ENCODE data around the gene ZNF148. TPM values are rescaled to one million over a fixed set of nuclear protein-coding genes. Genes with fewer than 3 reads are reported as not detected.

Gene ZNF148
- total and polyA plus RNA-seq, 2 donors, result 7.6 to 34.2 TPM

DNA sequence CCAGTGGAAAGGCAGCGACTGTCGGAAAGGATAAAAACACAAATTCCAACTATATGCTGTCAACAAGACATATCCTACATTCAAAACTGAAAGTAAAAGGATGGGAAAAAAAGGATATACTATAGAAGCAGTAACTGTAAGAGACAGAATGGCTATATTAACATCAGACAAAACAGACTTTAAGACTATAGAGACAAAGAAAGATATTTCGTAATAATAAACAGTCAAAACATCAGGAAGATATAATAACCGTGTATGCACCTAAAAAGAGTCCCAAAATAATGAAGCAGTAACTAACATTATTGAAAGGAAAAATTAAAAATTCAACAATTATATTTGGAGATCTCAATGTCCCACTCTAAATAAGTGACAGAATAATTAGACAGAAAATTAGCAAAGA is 48.2 kb downstream of the ZNF148 start:
- no peaks in the 10 kb centered on the region for H3K4me1 ChIP-seq (ENCODE audit: control insufficient read depth in 2 of 2, insufficient read depth in 2 of 2, low read length in 2 of 2)
- H3K36me3 ChIP-seq (ENCODE audit: control insufficient read depth in 2 of 2, insufficient read depth in 2 of 2, low read length in 1 of 2), result peaks cover 5 to 10% of the 10 kb centered on the region in 2 donors
- 73% methylated on average over 4 of the region's 4 CpGs for WGBS
- H3K27ac ChIP-seq (ENCODE audit: low read depth in 1 of 2, low read length in 1 of 2), result no peak overlapping the region
- no peaks in the 10 kb centered on the region for H3K27me3 ChIP-seq (ENCODE audit: control insufficient read depth in 2 of 2, insufficient read depth in 1 of 2, low read length in 1 of 2)
- DNase-seq (ENCODE audit: low read depth in 6 of 9, low spot score in 9 of 9), result no peak
- no peaks in the 10 kb centered on the region for H3K9me3 ChIP-seq (ENCODE audit: control insufficient read depth in 2 of 2, insufficient read depth in 1 of 2, low read length in 1 of 2)
- no peak overlapping the region for H3K4me3 ChIP-seq (ENCODE audit: low read length in 2 of 2)

DNA sequence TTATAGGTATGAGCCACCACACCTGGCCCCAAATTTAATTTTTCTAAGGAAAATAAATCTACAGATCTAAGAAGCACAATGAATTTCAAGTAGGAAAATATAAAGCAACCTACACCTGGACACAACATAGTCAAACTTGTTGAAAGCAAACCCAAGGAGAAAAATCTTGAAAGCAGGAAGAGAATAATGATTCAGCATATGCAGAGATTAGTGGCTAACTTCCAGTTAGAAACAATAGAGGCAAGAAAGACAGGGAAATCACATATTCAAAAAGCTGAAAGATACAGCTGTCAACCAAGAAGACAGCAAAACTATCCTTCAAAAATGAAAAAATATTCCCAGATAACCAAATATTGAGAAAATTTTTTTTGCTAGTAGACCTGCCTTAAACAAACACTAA is 49.4 kb downstream of the ZNF148 start:
- Histone ChIP-seq H3K4me1 (ENCODE audit: control insufficient read depth in 2 of 2, insufficient read depth in 2 of 2, low read length in 2 of 2) (no peaks in the 10 kb centered on the region), H3K4me3 (ENCODE audit: low read length in 2 of 2) (no peak overlapping the region), H3K9me3 (ENCODE audit: control insufficient read depth in 2 of 2, insufficient read depth in 1 of 2, low read length in 1 of 2) (no peaks in the 10 kb centered on the region), H3K27me3 (ENCODE audit: control insufficient read depth in 2 of 2, insufficient read depth in 1 of 2, low read length in 1 of 2) (no peaks in the 10 kb centered on the region), H3K27ac (ENCODE audit: low read depth in 1 of 2, low read length in 1 of 2) (no peak overlapping the region), H3K36me3 (ENCODE audit: control insufficient read depth in 2 of 2, insufficient read depth in 2 of 2, low read length in 1 of 2) (peaks cover 6 to 10% of the 10 kb centered on the region in 2 donors)
- no peak for DNase-seq (ENCODE audit: low read depth in 6 of 9, low spot score in 9 of 9)

DNA sequence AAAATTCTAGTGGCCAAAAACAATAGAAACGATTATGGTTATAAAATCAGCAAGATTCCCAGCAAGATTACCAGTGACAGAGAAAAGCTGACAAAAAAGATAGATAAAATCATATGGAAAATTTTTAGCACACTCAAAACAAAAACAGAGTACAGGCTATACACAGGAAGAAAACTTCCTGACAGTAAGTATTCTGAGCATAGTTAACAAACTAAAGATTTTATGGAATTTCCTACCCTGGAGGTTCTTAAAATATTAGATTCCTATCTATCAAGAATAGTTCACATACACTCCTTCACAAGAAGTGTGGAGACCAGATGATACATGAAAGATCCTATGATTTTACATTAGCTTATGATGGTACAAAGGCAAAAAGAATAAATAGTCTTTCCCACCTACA is 50.8 kb downstream of the ZNF148 start:
- Histone ChIP-seq H3K27ac (ENCODE audit: low read depth in 1 of 2, low read length in 1 of 2) (no peak overlapping the region), H3K36me3 (ENCODE audit: control insufficient read depth in 2 of 2, insufficient read depth in 2 of 2, low read length in 1 of 2) (peaks cover 6 to 10% of the 10 kb centered on the region in 2 donors), H3K4me1 (ENCODE audit: control insufficient read depth in 2 of 2, insufficient read depth in 2 of 2, low read length in 2 of 2) (no peaks in the 10 kb centered on the region), H3K27me3 (ENCODE audit: control insufficient read depth in 2 of 2, insufficient read depth in 1 of 2, low read length in 1 of 2) (no peaks in the 10 kb centered on the region), H3K9me3 (ENCODE audit: control insufficient read depth in 2 of 2, insufficient read depth in 1 of 2, low read length in 1 of 2) (no peaks in the 10 kb centered on the region), H3K4me3 (ENCODE audit: low read length in 2 of 2) (no peak overlapping the region)
- 95% methylated on average over 1 of the region's 1 CpG for WGBS
- no peak for DNase-seq (ENCODE audit: low read depth in 6 of 9, low spot score in 9 of 9)

DNA sequence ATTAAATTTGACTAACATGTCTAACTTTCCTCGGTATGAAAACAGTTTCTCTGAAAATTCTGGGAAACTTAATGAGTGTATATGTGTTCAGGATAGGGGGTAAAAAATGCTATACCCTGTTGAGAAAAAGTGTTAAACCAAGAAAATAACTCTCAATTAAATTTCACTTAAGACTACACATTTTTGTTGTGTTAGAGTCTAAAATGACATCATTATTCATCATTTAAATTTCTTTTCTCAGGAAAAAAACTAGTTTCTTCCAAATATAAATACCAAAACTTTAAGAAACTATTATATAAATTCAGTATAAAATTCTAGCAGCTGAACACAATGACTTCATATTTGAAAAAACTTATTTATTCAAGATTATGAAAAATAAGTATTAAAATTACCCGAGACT is 52.2 kb downstream of the ZNF148 start:
- H3K36me3 ChIP-seq (ENCODE audit: control insufficient read depth in 2 of 2, insufficient read depth in 2 of 2, low read length in 1 of 2), result peaks cover 9 to 10% of the 10 kb centered on the region in 2 donors
- no peaks in the 10 kb centered on the region for H3K27me3 ChIP-seq (ENCODE audit: control insufficient read depth in 2 of 2, insufficient read depth in 1 of 2, low read length in 1 of 2)
- no peaks in the 10 kb centered on the region for H3K9me3 ChIP-seq (ENCODE audit: control insufficient read depth in 2 of 2, insufficient read depth in 1 of 2, low read length in 1 of 2)
- no peak overlapping the region for H3K4me3 ChIP-seq (ENCODE audit: low read length in 2 of 2)
- WGBS, result 98% methylated on average over 2 of the region's 2 CpGs
- H3K27ac ChIP-seq (ENCODE audit: low read depth in 1 of 2, low read length in 1 of 2), result no peak overlapping the region
- H3K4me1 ChIP-seq (ENCODE audit: control insufficient read depth in 2 of 2, insufficient read depth in 2 of 2, low read length in 2 of 2), result no peaks in the 10 kb centered on the region
- no peak for DNase-seq (ENCODE audit: low read depth in 6 of 9, low spot score in 9 of 9)

DNA sequence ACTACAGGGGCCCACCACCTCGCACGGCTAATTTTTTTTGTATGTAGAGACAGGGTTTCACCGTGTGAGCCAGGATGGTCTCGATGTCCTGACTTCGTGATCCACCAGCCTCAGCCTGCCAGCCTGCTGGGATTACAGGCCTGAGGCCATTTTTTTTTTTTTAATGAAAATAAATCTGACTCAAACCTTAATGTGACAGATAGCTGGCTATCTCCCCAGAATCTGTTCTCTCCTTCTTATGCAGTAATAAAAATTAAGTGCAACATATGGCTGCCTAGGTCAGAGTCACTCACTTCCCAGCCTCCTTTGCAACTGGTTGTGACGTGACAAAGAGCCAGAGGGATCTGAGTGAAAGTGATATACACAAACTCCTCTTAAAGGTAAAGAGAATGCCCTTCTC is 53.0 kb downstream of the ZNF148 start:
- Histone ChIP-seq H3K4me3 (ENCODE audit: low read length in 2 of 2) (no peak overlapping the region), H3K9me3 (ENCODE audit: control insufficient read depth in 2 of 2, insufficient read depth in 1 of 2, low read length in 1 of 2) (no peaks in the 10 kb centered on the region), H3K27me3 (ENCODE audit: control insufficient read depth in 2 of 2, insufficient read depth in 1 of 2, low read length in 1 of 2) (no peaks in the 10 kb centered on the region), H3K4me1 (ENCODE audit: control insufficient read depth in 2 of 2, insufficient read depth in 2 of 2, low read length in 2 of 2) (no peaks in the 10 kb centered on the region), H3K27ac (ENCODE audit: low read depth in 1 of 2, low read length in 1 of 2) (no peak overlapping the region), H3K36me3 (ENCODE audit: control insufficient read depth in 2 of 2, insufficient read depth in 2 of 2, low read length in 1 of 2) (peaks cover 9 to 10% of the 10 kb centered on the region in 2 donors)
- DNase-seq (ENCODE audit: low read depth in 6 of 9, low spot score in 9 of 9), result no peak
- WGBS, result 95% methylated on average over 6 of the region's 6 CpGs

DNA sequence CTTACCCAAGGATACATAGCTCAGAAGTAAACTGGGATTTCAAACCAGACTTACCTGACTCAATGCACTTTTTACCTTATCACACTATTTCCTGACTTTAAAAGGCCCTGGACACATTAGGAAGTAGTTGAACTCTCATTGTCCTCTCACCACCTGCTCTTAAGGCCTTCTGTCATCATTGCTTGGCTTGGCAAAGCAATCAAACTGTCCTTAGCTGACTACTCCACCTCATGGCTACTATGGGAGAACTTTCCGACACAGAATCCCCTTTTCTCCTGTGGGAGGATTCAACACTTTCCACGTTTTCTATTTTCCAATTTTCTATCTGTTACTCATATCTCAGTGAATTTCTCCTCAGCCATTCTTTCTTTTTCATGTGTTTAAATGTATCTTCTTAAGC is 55.4 kb downstream of the ZNF148 start:
- Histone ChIP-seq H3K27ac (ENCODE audit: low read depth in 1 of 2, low read length in 1 of 2) (no peak overlapping the region), H3K27me3 (ENCODE audit: control insufficient read depth in 2 of 2, insufficient read depth in 1 of 2, low read length in 1 of 2) (no peaks in the 10 kb centered on the region), H3K36me3 (ENCODE audit: control insufficient read depth in 2 of 2, insufficient read depth in 2 of 2, low read length in 1 of 2) (peaks cover 6 to 10% of the 10 kb centered on the region in 2 donors), H3K4me3 (ENCODE audit: low read length in 2 of 2) (no peak overlapping the region), H3K4me1 (ENCODE audit: control insufficient read depth in 2 of 2, insufficient read depth in 2 of 2, low read length in 2 of 2) (no peaks in the 10 kb centered on the region), H3K9me3 (ENCODE audit: control insufficient read depth in 2 of 2, insufficient read depth in 1 of 2, low read length in 1 of 2) (no peaks in the 10 kb centered on the region)
- DNase-seq (ENCODE audit: low read depth in 6 of 9, low spot score in 9 of 9), result no peak
- WGBS, result 98% methylated on average over 2 of the region's 2 CpGs

DNA sequence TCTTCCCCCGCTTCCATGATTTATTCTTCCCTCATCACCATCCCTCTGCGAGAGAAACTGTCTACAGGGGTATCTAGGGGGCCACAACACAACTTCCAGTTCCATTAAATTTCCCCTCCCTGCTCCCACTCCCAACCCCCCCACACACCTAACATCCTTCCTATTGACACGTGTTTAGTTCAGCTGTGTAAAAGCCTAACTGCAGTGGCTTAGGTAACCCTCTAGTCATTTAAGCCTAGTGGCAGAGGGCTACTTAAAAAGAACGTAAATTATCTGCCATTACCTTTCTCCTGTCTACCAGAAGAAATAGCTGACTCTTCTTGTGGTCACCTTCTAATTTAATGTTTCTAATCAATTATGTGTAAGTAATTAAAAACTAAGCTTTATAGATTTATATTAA is 56.3 kb downstream of the ZNF148 start:
- WGBS, result 97% methylated on average over 4 of the region's 4 CpGs

DNA sequence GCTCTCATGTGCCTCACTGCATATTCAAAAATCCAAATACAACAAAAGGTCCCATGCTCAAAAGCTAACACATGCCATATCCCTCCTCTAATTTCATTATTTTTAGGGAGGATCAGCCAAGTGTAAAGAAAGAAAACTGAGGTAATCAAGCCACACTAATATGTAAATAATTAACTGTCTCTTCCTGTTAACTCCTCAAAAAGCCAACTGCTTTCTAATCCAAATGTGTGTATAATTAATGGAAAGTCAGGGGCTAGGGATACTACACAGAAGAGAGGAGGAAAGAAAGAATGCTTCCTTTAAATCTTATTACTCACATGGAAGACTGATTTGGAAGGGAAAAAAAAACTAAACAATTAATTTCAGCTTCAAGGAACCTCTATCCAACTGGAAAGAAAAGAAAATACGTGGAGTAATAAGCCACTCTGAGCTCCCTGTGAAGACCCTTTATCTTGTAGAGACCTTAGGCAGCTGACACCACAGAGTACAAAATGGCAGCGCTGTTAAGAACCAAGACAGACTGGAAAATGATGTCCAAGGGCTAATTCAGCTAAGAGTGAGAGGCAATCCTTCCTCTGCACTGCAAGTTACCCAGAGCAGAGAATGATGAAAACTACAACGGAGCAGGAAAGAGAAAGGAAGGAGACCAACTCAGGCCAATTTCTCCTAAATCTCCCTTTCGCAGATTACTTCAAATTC is 56.8 kb downstream of the ZNF148 start:
- DNase-seq (ENCODE audit: low read depth in 6 of 9, low spot score in 9 of 9), result no peak
- no peaks in the 10 kb centered on the region for H3K27me3 ChIP-seq (ENCODE audit: control insufficient read depth in 2 of 2, insufficient read depth in 1 of 2, low read length in 1 of 2)
- H3K27ac ChIP-seq (ENCODE audit: low read depth in 1 of 2, low read length in 1 of 2), result no peak overlapping the region
- no peak overlapping the region for H3K4me3 ChIP-seq (ENCODE audit: low read length in 2 of 2)
- no peaks in the 10 kb centered on the region for H3K9me3 ChIP-seq (ENCODE audit: control insufficient read depth in 2 of 2, insufficient read depth in 1 of 2, low read length in 1 of 2)
- 97% methylated on average over 4 of the region's 4 CpGs for WGBS
- peaks cover 7 to 11% of the 10 kb centered on the region in 2 donors for H3K36me3 ChIP-seq (ENCODE audit: control insufficient read depth in 2 of 2, insufficient read depth in 2 of 2, low read length in 1 of 2)
- no peaks in the 10 kb centered on the region for H3K4me1 ChIP-seq (ENCODE audit: control insufficient read depth in 2 of 2, insufficient read depth in 2 of 2, low read length in 2 of 2)

More for the DNA sequence above, 56.3 kb downstream of the ZNF148 start:
- H3K4me3 ChIP-seq (ENCODE audit: low read length in 2 of 2), result no peak overlapping the region
- no peak for DNase-seq (ENCODE audit: low read depth in 6 of 9, low spot score in 9 of 9)
- no peaks in the 10 kb centered on the region for H3K9me3 ChIP-seq (ENCODE audit: control insufficient read depth in 2 of 2, insufficient read depth in 1 of 2, low read length in 1 of 2)
- H3K27ac ChIP-seq (ENCODE audit: low read depth in 1 of 2, low read length in 1 of 2), result no peak overlapping the region
- no peaks in the 10 kb centered on the region for H3K27me3 ChIP-seq (ENCODE audit: control insufficient read depth in 2 of 2, insufficient read depth in 1 of 2, low read length in 1 of 2)
- H3K4me1 ChIP-seq (ENCODE audit: control insufficient read depth in 2 of 2, insufficient read depth in 2 of 2, low read length in 2 of 2), result no peaks in the 10 kb centered on the region
- H3K36me3 ChIP-seq (ENCODE audit: control insufficient read depth in 2 of 2, insufficient read depth in 2 of 2, low read length in 1 of 2), result peaks cover 6 to 11% of the 10 kb centered on the region in 2 donors

DNA sequence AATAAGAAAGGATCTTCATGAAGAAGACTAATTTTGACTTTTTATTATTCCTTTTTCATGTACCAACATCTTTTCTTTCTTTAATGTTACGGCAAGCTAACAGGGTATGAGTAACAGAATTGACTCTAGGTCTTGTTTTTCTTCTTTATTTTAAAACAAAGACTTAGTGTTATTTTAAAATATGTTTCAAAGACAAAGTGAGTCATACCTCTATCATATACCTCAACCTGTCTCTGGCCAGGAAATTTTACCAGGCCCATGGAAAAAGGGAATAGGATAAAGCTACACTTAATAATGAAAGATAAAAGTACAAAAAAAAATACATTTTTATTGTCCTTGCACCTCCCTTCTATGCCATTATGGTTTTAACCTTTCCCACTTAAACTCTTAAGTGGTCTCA is 57.4 kb downstream of the ZNF148 start:
- Histone ChIP-seq H3K36me3 (ENCODE audit: control insufficient read depth in 2 of 2, insufficient read depth in 2 of 2, low read length in 1 of 2) (peaks cover 11% of the 10 kb centered on the region in 2 donors), H3K27ac (ENCODE audit: low read depth in 1 of 2, low read length in 1 of 2) (no peak overlapping the region), H3K4me3 (ENCODE audit: low read length in 2 of 2) (no peak overlapping the region), H3K27me3 (ENCODE audit: control insufficient read depth in 2 of 2, insufficient read depth in 1 of 2, low read length in 1 of 2) (no peaks in the 10 kb centered on the region), H3K9me3 (ENCODE audit: control insufficient read depth in 2 of 2, insufficient read depth in 1 of 2, low read length in 1 of 2) (no peaks in the 10 kb centered on the region), H3K4me1 (ENCODE audit: control insufficient read depth in 2 of 2, insufficient read depth in 2 of 2, low read length in 2 of 2) (no peaks in the 10 kb centered on the region)
- WGBS, result 98% methylated on average over 1 of the region's 1 CpG
- DNase-seq (ENCODE audit: low read depth in 6 of 9, low spot score in 9 of 9), result no peak
